Psoas muscle (tissue), 8 donors: Measurements from ENCODE around the gene CNTN6. TPM values are rescaled to one million over a fixed set of nuclear protein-coding genes. Genes with fewer than 3 reads are reported as not detected.

ENCODE experiments used
- ATAC-seq, 4 donors: fragments of 200-7000 bp; cut with Tn5 transposase; one replicate each; pipeline ENCODE4 v1.9.1; 2020; ENCODE audit warnings: moderate library complexity in 3 of 4, mild to moderate bottlenecking in 2 of 4
- DNase-seq, 2 donors: peaks; one replicate each; pipeline ENCODE4 v3.0.0-alpha.2; 2020
- H3K27ac ChIP-seq: fragments of 200-600 bp; one replicate; pipeline ENCODE4 v1.8.0; 2022
- H3K27me3 ChIP-seq, 3 donors: fragments of 200-600 bp in 1 of 3; one replicate each; pipeline versions ENCODE4 v1.6.1 to v1.8.0; 2013 to 2022; ENCODE audit warnings: low read length in 2 of 3, mild to moderate bottlenecking in 2 of 3, moderate library complexity in 1 of 3; ENCODE audit not compliant: insufficient read depth in 3 of 3
- H3K36me3 ChIP-seq, 2 donors: fragments of 200-600 bp in 1 of 2; one replicate each; pipeline versions ENCODE4 v1.6.1 to v1.8.0; 2013 to 2022; ENCODE audit warnings: low read depth in 1 of 2, mild to moderate bottlenecking in 1 of 2, moderate library complexity in 1 of 2; ENCODE audit not compliant: insufficient read depth in 1 of 2
- H3K4me1 ChIP-seq: fragments of 200-600 bp; one replicate; pipeline ENCODE4 v1.8.0; 2022
- H3K4me3 ChIP-seq: fragments of 200-600 bp; one replicate; pipeline ENCODE4 v1.8.0; 2022; ENCODE audit warnings: mild to moderate bottlenecking
- H3K9me3 ChIP-seq: fragments of 200-600 bp; one replicate; pipeline ENCODE4 v1.8.0; 2022
- WGBS, 3 donors: extraction: QIAGEN DNeasy Blood & Tissue Kit; methylation state at CpG; one replicate each; pipeline versions ENCODE4 v1.1.6 to v1.1.7; 2013; 5-methylcytosine and 5-hydroxymethylcytosine counted together
- intact Hi-C, 2 donors: fragments of 100-400 bp; cut with DNase I; formaldehyde crosslinking; loops; one replicate each; pipeline versions ENCODE4 v1.11.0 to v1.14.2; 2022
- polyA plus RNA-seq, 3 donors: library from polyadenylated mRNA; stranded (reverse); fragments of 200-250 nt; gene quantifications; one replicate each; pipeline ENCODE4 v1.2.3, GENCODE V29; 2013
- total RNA-seq, 4 donors: library from RNA; stranded (reverse); fragmentation: NEBNext Ultra II Directional in 2 of 4; extraction: Animal tissue kit (Norgen Biotek cat#: 25700) in 2 of 4; gene quantifications; one replicate each; pipeline versions ENCODE4 v1.2.1 to v1.2.4, GENCODE V29; 2021 to 2023
- TF ChIP-seq, protein P1 (sequence below): fragments of 200-600 bp; IDR thresholded peaks from one replicate; pipeline ENCODE4 v1.8.0; 2022; ENCODE audit warnings: antibody characterized with exemption
- donor health status: healthy with polysubstance abuse.
- donor health status: DM: no; HTN: no; CAD: no; lungs with moderate emphysema.
- donor health status: Bipolar disorder and iron deficiency.
- donor health status: healthy.
- donor health status: DM: yes; HTN: yes; CAD: no.
- donor health status: DM: no; HTN: no; CAD: no.
- donor health status: DM: no; HTN: no; CAD: no.
- donor health status: DM: yes; HTN: yes; CAD: no.

The CNTN6 gene
- total and polyA plus RNA-seq, 7 donors, result 0.10 TPM; not detected in 6

DNA sequence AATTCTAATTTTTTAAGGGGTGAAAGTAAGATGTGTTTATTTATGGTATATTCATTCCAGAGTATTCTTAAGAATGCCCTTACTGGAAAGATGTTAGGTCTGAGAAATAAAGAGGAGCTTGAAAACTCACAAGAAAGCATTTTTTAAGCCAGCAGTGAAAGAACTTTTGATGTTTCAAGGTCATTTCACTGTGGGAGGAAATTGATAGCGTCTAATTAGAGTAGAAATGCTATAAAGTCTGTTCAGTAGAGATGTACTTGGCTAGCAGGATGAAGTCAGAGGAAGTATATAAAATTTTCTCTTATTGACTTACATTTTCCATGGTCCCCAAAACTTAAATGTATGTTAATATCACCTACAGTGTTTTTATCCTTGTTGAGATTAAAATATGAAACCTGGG, 354.6 kb downstream of the CNTN6 start:
- Histone ChIP-seq H3K4me3 (no peak overlapping the region), H3K9me3 (no peaks in the 10 kb centered on the region), H3K4me1 (no peaks in the 10 kb centered on the region), H3K27me3 (no peaks in the 10 kb centered on the region), H3K27ac (no peak overlapping the region), H3K36me3 (no peaks in the 10 kb centered on the region)
- ATAC-seq (no peak), DNase-seq (no peak)
- TF ChIP-seq, protein P1, sequence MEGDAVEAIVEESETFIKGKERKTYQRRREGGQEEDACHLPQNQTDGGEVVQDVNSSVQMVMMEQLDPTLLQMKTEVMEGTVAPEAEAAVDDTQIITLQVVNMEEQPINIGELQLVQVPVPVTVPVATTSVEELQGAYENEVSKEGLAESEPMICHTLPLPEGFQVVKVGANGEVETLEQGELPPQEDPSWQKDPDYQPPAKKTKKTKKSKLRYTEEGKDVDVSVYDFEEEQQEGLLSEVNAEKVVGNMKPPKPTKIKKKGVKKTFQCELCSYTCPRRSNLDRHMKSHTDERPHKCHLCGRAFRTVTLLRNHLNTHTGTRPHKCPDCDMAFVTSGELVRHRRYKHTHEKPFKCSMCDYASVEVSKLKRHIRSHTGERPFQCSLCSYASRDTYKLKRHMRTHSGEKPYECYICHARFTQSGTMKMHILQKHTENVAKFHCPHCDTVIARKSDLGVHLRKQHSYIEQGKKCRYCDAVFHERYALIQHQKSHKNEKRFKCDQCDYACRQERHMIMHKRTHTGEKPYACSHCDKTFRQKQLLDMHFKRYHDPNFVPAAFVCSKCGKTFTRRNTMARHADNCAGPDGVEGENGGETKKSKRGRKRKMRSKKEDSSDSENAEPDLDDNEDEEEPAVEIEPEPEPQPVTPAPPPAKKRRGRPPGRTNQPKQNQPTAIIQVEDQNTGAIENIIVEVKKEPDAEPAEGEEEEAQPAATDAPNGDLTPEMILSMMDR, result no peak
- intact Hi-C loops, result no loop called here
- 20 to 33% (median 27%) methylated on average over 1 of the region's 1 CpG for WGBS, 3 donors

DNA sequence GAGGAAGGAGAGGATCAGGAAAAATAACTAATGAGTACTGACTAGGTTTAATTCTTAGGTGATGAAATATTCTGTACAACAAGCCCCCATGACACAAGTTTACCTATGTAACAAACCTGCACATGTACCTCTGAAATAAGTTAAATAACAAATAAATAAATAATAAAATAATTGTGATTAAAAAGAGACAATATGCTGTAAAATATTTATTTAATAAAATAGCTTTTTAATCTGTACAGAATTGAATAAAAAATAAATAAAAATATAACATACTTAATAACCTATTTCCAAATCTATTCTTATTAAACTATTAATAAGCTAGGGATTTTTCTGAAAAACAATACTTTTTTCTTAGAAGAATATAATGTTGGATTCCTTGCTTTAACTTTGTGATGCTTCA, 355.6 kb downstream of the CNTN6 start:
- H3K27ac ChIP-seq, result no peak overlapping the region
- intact Hi-C loops, result no loop called here
- DNase-seq, result no peak
- no peak overlapping the region for H3K4me3 ChIP-seq
- H3K4me1 ChIP-seq, result no peaks in the 10 kb centered on the region
- TF ChIP-seq, protein P1, result no peak
- ATAC-seq, result no peak
- H3K36me3 ChIP-seq, result no peaks in the 10 kb centered on the region
- no peaks in the 10 kb centered on the region for H3K27me3 ChIP-seq
- H3K9me3 ChIP-seq, result no peaks in the 10 kb centered on the region
